Trophoblast cell (in vitro differentiated cells and primary cell): Measurements from ENCODE around the gene GFOD1.

Experiments
- DNase-seq, 2 donors: peaks; one replicate each; pipeline ENCODE4 v3.0.0-alpha.2; 2016
- H2AFZ ChIP-seq: 2 replicates; pipeline ENCODE4 v1.6.1; 2013; ENCODE audit warnings: low read length, moderate library complexity, mild to moderate bottlenecking; ENCODE audit not compliant: insufficient read depth, poor library complexity
- H2AK5ac ChIP-seq: 2 replicates; pipeline ENCODE4 v1.6.1; 2013; ENCODE audit warnings: mild to moderate bottlenecking, low read length
- H2BK120ac ChIP-seq: 2 replicates; pipeline ENCODE4 v1.6.1; 2013; ENCODE audit warnings: low read length, mild to moderate bottlenecking, moderate library complexity; ENCODE audit not compliant: insufficient read depth, poor library complexity
- H2BK12ac ChIP-seq: 2 replicates; pipeline ENCODE4 v1.6.1; 2013; ENCODE audit warnings: mild to moderate bottlenecking, low read length, moderate library complexity
- H2BK5ac ChIP-seq: 2 replicates; pipeline ENCODE4 v1.6.1; 2013; ENCODE audit warnings: low read length, low read depth, moderate library complexity, mild to moderate bottlenecking; ENCODE audit not compliant: poor library complexity
- H3K14ac ChIP-seq: 2 replicates; pipeline ENCODE4 v1.6.1; 2013; ENCODE audit warnings: mild to moderate bottlenecking, low read length
- H3K18ac ChIP-seq: 2 replicates; pipeline ENCODE4 v1.6.1; 2013; ENCODE audit warnings: mild to moderate bottlenecking, low read length
- H3K23ac ChIP-seq: 2 replicates; pipeline ENCODE4 v1.6.1; 2013; ENCODE audit warnings: low read length
- H3K27ac ChIP-seq: 2 replicates; pipeline ENCODE4 v1.5.1; 2013; ENCODE audit warnings: low read depth, mild to moderate bottlenecking, inconsistent platforms, low read length, moderate library complexity
- H3K27me3 ChIP-seq: 2 replicates; pipeline ENCODE4 v1.6.1; 2013; ENCODE audit warnings: inconsistent platforms, mild to moderate bottlenecking, low read length, moderate library complexity; ENCODE audit not compliant: insufficient read depth
- H3K36me3 ChIP-seq, 2 experiments: 1 replicate in 1 of 2; 2 replicates in 1 of 2; pipeline ENCODE4 v1.6.1; 2013; ENCODE audit warnings: low read length in 2 of 2, mild to moderate bottlenecking in 2 of 2, moderate library complexity in 1 of 2; ENCODE audit not compliant: insufficient read depth in 2 of 2, control insufficient read depth in 1 of 2
- H3K4ac ChIP-seq: 2 replicates; pipeline ENCODE4 v1.6.1; 2013; ENCODE audit warnings: low read depth, mild to moderate bottlenecking, low read length, moderate library complexity
- H3K4me1 ChIP-seq, 2 experiments: 1 replicate in 1 of 2; 2 replicates in 1 of 2; pipeline ENCODE4 v1.6.1; 2013; ENCODE audit warnings: low read length in 2 of 2, mild to moderate bottlenecking in 2 of 2, moderate library complexity in 1 of 2; ENCODE audit not compliant: insufficient read depth in 2 of 2, control insufficient read depth in 1 of 2
- H3K4me2 ChIP-seq: 2 replicates; pipeline ENCODE4 v1.6.1; 2013; ENCODE audit warnings: inconsistent platforms, mild to moderate bottlenecking, low read length, moderate library complexity
- H3K4me3 ChIP-seq: 2 replicates; pipeline ENCODE4 v1.5.1; 2013; ENCODE audit warnings: mild to moderate bottlenecking, low read depth, low read length, inconsistent platforms
- H3K79me1 ChIP-seq: one replicate; pipeline ENCODE4 v1.6.1; 2013; ENCODE audit warnings: low read length
- H3K79me2 ChIP-seq: 2 replicates; pipeline ENCODE4 v1.6.1; 2013; ENCODE audit warnings: low read length, mild to moderate bottlenecking; ENCODE audit not compliant: control insufficient read depth, insufficient read depth, poor library complexity
- H3K9ac ChIP-seq: 2 replicates; pipeline ENCODE4 v1.6.1; 2013; ENCODE audit warnings: mild to moderate bottlenecking, low read length
- H3K9me3 ChIP-seq: 2 replicates; pipeline ENCODE4 v1.6.1; 2013; ENCODE audit warnings: low read depth, mild to moderate bottlenecking, control low read depth, inconsistent platforms, low read length; ENCODE audit not compliant: insufficient read depth
- H4K12ac ChIP-seq: 2 replicates; pipeline ENCODE4 v1.6.1; 2013; ENCODE audit warnings: low read depth, mild to moderate bottlenecking, low read length, moderate library complexity
- H4K8ac ChIP-seq: 2 replicates; pipeline ENCODE4 v1.6.1; 2013; ENCODE audit warnings: low read depth, mild to moderate bottlenecking, low read length, moderate library complexity
- H4K91ac ChIP-seq: one replicate; pipeline ENCODE4 v1.6.1; 2013; ENCODE audit warnings: low read depth, mild to moderate bottlenecking, low read length, moderate library complexity
- WGBS: extraction: QIAGEN DNeasy Blood & Tissue Kit; methylation state at CpG from one replicate; pipeline ENCODE4 v1.1.7; 2013; ENCODE audit warnings: missing lambda C conversion rate; ENCODE audit not compliant: insufficient read length, insufficient coverage; ENCODE audit errors: extremely low coverage; 5-methylcytosine and 5-hydroxymethylcytosine counted together

The GFOD1 gene

DNA sequence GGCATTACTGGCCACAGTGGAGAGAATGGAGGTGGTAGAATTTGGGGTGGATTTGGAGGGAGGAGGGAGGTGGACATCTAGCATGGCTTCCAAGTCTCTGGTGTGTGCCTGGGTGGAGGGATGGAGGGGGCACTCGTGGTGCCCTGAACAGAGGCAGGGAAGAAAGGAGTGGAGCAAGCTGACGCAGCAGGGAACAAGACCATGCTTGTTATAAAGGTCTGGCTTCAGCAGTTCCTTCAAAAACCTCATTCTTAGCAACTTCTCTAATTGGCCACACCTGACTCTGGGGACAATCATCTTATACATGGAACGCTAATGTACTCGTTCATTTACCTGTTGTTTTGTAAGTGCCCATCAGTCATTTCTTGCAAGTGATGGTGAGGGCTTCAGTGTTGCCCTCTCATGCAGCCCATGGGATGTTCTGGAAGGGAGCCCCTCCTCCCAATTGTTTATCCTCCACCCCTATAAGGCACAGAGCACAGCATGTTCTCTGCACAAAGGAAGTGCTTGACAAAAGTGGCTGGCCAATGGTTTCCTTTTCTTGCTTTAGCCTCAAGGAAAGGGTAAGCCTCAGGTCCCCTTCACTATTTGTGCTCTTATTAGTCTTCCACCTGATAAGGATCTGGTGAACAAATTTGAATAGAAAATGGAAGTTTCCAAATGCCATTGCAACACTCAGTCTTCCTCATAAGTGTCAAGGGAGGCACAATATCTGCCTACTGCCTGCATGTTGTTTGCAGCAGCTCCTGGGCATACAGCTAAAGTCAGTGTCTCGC, 39.3 kb downstream of the GFOD1 start:
- no peak overlapping the region for H3K4ac ChIP-seq
- H3K9me3 ChIP-seq: no peaks in the 10 kb centered on the region
- H3K27ac ChIP-seq: no peak overlapping the region
- no peak overlapping the region for H2AFZ ChIP-seq
- no peak overlapping the region for H3K23ac ChIP-seq
- H2BK12ac ChIP-seq: no peak overlapping the region
- H3K36me3 ChIP-seq: no peaks in the 10 kb centered on the region
- H4K91ac ChIP-seq: no peak overlapping the region
- no peak overlapping the region for H2AK5ac ChIP-seq
- H3K4me1 ChIP-seq: no peaks in the 10 kb centered on the region
- no peaks in the 10 kb centered on the region for H3K79me2 ChIP-seq
- H3K79me1 ChIP-seq: no peaks in the 10 kb centered on the region
- H3K18ac ChIP-seq: no peak overlapping the region
- H3K4me2 ChIP-seq: no peak overlapping the region
- H3K9ac ChIP-seq: no peak overlapping the region
- H3K4me3 ChIP-seq: no peak overlapping the region
- no peak overlapping the region for H2BK5ac ChIP-seq
- H3K14ac ChIP-seq: no peak overlapping the region
- no peak overlapping the region for H4K12ac ChIP-seq
- DNase-seq: no peak
- H2BK120ac ChIP-seq: no peak overlapping the region
- H4K8ac ChIP-seq: no peak overlapping the region
- no peaks in the 10 kb centered on the region for H3K27me3 ChIP-seq
- no CpG with 5 or more reads among the region's 5 CpGs for WGBS

DNA sequence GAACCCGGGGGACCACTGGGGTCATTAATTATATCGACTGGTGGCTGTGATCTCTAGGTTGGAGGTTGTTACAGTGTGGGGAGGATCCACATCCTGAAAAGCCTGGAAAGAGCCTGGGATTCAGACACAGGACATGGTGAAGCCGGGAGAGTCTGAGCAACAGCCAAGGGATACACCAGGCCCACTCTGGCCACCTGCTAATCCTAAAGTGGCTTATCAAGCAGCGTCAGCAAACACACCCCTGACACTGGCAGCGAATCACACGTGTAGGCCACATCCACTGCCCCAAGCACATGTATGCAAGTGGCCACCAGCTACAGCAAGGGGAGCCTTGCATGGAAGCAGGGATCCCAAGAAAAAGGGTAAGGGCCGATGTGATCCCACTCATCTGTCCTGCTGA, 41.0 kb downstream of the GFOD1 start:
- H4K12ac ChIP-seq: no peak overlapping the region
- WGBS: no CpG with 5 or more reads among the region's 7 CpGs

DNA sequence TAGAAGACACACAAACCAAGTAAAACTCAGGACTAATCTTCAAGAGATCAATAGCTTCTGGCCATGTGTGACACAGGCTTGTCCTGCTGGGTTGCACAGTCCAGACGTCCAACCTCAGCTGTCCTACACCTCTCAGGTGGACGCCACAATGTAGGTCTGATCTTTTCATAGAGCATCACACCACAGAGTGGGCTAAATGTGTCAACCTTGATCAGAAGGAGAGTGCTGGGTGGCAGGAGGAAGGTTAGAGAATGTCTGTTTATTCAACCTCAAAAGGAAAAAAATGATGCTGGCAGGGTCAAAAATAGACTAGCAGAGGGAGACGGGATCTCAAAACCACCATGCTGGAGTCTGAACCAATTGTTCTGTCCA, 41.7 kb downstream of the GFOD1 start:
- Histone ChIP-seq H3K79me2 (no peaks in the 10 kb centered on the region), H3K27me3 (no peaks in the 10 kb centered on the region), H2AK5ac (no peak overlapping the region), H2BK120ac (no peak overlapping the region), H3K23ac (no peak overlapping the region), H3K4ac (no peak overlapping the region), H4K12ac (no peak overlapping the region), H2AFZ (no peak overlapping the region), H4K8ac (no peak overlapping the region), H4K91ac (no peak overlapping the region), H3K36me3 (no peaks in the 10 kb centered on the region), H3K9me3 (no peaks in the 10 kb centered on the region), H3K4me3 (no peak overlapping the region), H3K14ac (no peak overlapping the region), H3K18ac (no peak overlapping the region), H3K4me1 (no peaks in the 10 kb centered on the region), H2BK5ac (no peak overlapping the region), H2BK12ac (no peak overlapping the region), H3K4me2 (no peak overlapping the region), H3K9ac (no peak overlapping the region), H3K79me1 (no peaks in the 10 kb centered on the region), H3K27ac (no peak overlapping the region)
- no CpG with 5 or more reads among the region's 3 CpGs for WGBS
- no peak for DNase-seq

More for the DNA sequence above, 41.0 kb downstream of the GFOD1 start:
- no peaks in the 10 kb centered on the region for H3K79me1 ChIP-seq
- no peak for DNase-seq
- H2BK12ac ChIP-seq: no peak overlapping the region
- H2AFZ ChIP-seq: no peak overlapping the region
- H2AK5ac ChIP-seq: no peak overlapping the region
- no peak overlapping the region for H4K91ac ChIP-seq
- H4K8ac ChIP-seq: no peak overlapping the region
- no peak overlapping the region for H3K27ac ChIP-seq
- no peaks in the 10 kb centered on the region for H3K27me3 ChIP-seq
- H3K9me3 ChIP-seq: no peaks in the 10 kb centered on the region
- no peak overlapping the region for H3K9ac ChIP-seq
- no peak overlapping the region for H2BK120ac ChIP-seq
- H3K4ac ChIP-seq: no peak overlapping the region
- no peak overlapping the region for H3K23ac ChIP-seq
- H3K4me1 ChIP-seq: no peaks in the 10 kb centered on the region
- no peak overlapping the region for H3K14ac ChIP-seq
- H3K18ac ChIP-seq: no peak overlapping the region
- H3K79me2 ChIP-seq: no peaks in the 10 kb centered on the region
- no peak overlapping the region for H3K4me3 ChIP-seq
- no peaks in the 10 kb centered on the region for H3K36me3 ChIP-seq
- no peak overlapping the region for H2BK5ac ChIP-seq
- H3K4me2 ChIP-seq: no peak overlapping the region

DNA sequence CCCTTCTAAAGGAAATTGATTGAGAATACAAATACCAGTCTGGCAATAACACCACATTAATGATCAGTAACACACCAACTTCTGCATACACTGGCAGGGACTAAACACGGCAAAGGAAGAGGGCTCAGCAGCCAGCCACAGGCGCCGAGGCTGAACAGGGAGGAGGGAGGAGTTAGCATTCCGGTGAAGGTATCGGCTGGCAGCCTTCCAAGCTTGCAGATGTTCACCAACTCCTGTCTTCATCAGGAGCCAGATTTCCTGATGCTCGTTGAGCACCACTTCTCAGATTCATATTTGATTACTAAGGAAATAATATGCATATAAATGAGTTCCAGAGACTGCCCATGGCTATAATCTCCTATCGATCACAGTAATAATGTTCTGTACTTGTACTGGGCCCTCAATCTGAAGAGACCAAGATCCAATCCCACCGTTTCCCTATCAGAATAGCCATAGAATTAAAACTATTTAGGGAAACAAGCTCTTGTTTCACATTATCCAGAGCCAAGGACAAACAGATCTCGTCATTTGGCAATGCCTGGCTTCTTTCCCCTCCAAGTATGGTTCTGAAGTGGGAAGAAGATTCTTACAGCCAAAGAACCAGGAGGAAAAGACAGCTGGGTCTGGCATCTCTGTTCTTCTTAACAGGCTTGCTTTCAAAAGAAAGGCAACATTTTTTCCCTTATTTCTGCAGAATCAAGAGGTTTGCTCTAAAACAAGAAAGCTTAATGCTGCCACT, 42.2 kb downstream of the GFOD1 start:
- Histone ChIP-seq H2AK5ac (no peak overlapping the region), H3K4ac (no peak overlapping the region), H3K9me3 (no peaks in the 10 kb centered on the region), H4K8ac (no peak overlapping the region), H3K9ac (no peak overlapping the region), H3K4me1 (no peaks in the 10 kb centered on the region), H4K91ac (no peak overlapping the region), H3K36me3 (no peaks in the 10 kb centered on the region), H3K27ac (no peak overlapping the region), H3K79me2 (no peaks in the 10 kb centered on the region), H3K27me3 (no peaks in the 10 kb centered on the region), H3K4me3 (no peak overlapping the region), H3K23ac (no peak overlapping the region), H2BK120ac (no peak overlapping the region), H2BK12ac (no peak overlapping the region), H3K18ac (peak overlapping the region; percentile 57), H3K79me1 (no peaks in the 10 kb centered on the region), H4K12ac (no peak overlapping the region), H3K4me2 (no peak overlapping the region), H3K14ac (no peak overlapping the region), H2AFZ (no peak overlapping the region), H2BK5ac (no peak overlapping the region)
- peak in 1 of 2 donors; percentile 61 for DNase-seq
- no CpG with 5 or more reads among the region's 9 CpGs for WGBS
